Mammary epithelial cell (primary cell): ENCODE measurements around the gene APLP1.

Experiments used
- CTCF ChIP-seq, 2 donors: IDR thresholded peaks in 1 of 2; conservative IDR thresholded peaks in 1 of 2; 2 replicates each; pipeline ENCODE4 v1.5.1; 2011 to 2012; ENCODE audit warnings: inconsistent platforms in 2 of 2, low read length in 2 of 2, mild to moderate bottlenecking in 2 of 2, control low read depth in 1 of 2, low read depth in 1 of 2; ENCODE audit not compliant: insufficient read depth in 1 of 2; ENCODE audit errors: extremely low read depth in 1 of 2
- EZH2 ChIP-seq: IDR thresholded peaks from 2 replicates; pipeline ENCODE4 v1.6.1; 2012; ENCODE audit warnings: low read length, inconsistent platforms, borderline replicate concordance

- TF ChIP-seq CTCF (conservative IDR thresholded peaks at IDR 0.05 in 1 of 2, IDR thresholded peaks at IDR 0.05 in 1 of 2; ENCODE audit: extremely low read depth in 1 of 2, insufficient read depth in 1 of 2, low read depth in 1 of 2, low read length in 2 of 2): no peak
- TF ChIP-seq EZH2: no peak
Measured at GRCh38 chr19:35852029-35852780, 16.2 kb upstream of the APLP1 start, which contains the start of gene NPHS1.
